Left lung (tissue), 10 donors: ENCODE results near the gene LACRT. TPM values are rescaled to one million over a fixed set of nuclear protein-coding genes. Genes with fewer than 3 reads are reported as not detected.

Source experiments
- ATAC-seq: fragments of 200-7000 bp; cut with Tn5 transposase; one replicate; pipeline ENCODE4 v1.9.1; 2020; ENCODE audit warnings: moderate library complexity
- DNase-seq, 4 donors: peaks; one replicate each; pipeline ENCODE4 v3.0.0-alpha.2; 2013 to 2020
- H3K27ac ChIP-seq, 2 donors: fragments of 200-600 bp; sonication (generic) in 1 of 2; one replicate each; pipeline versions ENCODE4 v1.5.0 to v1.8.0; 2020 to 2021
- H3K27me3 ChIP-seq, 2 donors: fragments of 200-600 bp; sonication (generic) in 1 of 2; one replicate each; pipeline versions ENCODE4 v1.5.0 to v1.8.0; 2020 to 2021
- H3K36me3 ChIP-seq, 2 donors: fragments of 200-600 bp; sonication (generic) in 1 of 2; one replicate each; pipeline versions ENCODE4 v1.5.0 to v1.8.0; 2020 to 2021
- H3K4me1 ChIP-seq, 2 donors: fragments of 200-600 bp; one replicate each; pipeline ENCODE4 v1.8.0; 2021
- H3K4me3 ChIP-seq, 2 donors: fragments of 200-600 bp; sonication (generic) in 1 of 2; one replicate each; pipeline versions ENCODE4 v1.5.0 to v1.8.0; 2020 to 2021; ENCODE audit warnings: mild to moderate bottlenecking in 1 of 2
- H3K9me3 ChIP-seq, 2 donors: fragments of 200-600 bp; sonication (generic) in 1 of 2; one replicate each; pipeline versions ENCODE4 v1.5.0 to v1.8.0; 2020 to 2021
- intact Hi-C, 2 donors: fragments of 100-400 bp; cut with DNase I; formaldehyde crosslinking; loops; one replicate each; pipeline versions ENCODE4 v1.11.2 to v1.14.2; 2022
- polyA plus RNA-seq, 6 donors: library from polyadenylated mRNA; unstranded; fragments of 120-200 nt; gene quantifications; one replicate each; pipeline ENCODE4 v1.2.1, GENCODE V29; 2013; ENCODE audit not compliant: insufficient read length in 6 of 6
- total RNA-seq, 2 donors: library from RNA; stranded (reverse); fragmentation: NEBNext Ultra II Directional; extraction: Animal tissue kit (Norgen Biotek cat#: 25700); gene quantifications; one replicate each; pipeline ENCODE4 v1.2.1, GENCODE V29; 2021
- TF ChIP-seq, protein P1 (sequence below), 2 donors: fragments of 200-600 bp; sonication (generic) in 1 of 2; IDR thresholded peaks; one replicate each; pipeline versions ENCODE4 v1.5.0 to v1.8.0; 2021; ENCODE audit warnings: antibody characterized with exemption in 2 of 2
- donor health status: DM: no; HTN: yes; CAD: no.
- donor health status: DM: no; HTN: no; CAD: no.

The LACRT gene
- total and polyA plus RNA-seq, 8 donors, result not detected

DNA sequence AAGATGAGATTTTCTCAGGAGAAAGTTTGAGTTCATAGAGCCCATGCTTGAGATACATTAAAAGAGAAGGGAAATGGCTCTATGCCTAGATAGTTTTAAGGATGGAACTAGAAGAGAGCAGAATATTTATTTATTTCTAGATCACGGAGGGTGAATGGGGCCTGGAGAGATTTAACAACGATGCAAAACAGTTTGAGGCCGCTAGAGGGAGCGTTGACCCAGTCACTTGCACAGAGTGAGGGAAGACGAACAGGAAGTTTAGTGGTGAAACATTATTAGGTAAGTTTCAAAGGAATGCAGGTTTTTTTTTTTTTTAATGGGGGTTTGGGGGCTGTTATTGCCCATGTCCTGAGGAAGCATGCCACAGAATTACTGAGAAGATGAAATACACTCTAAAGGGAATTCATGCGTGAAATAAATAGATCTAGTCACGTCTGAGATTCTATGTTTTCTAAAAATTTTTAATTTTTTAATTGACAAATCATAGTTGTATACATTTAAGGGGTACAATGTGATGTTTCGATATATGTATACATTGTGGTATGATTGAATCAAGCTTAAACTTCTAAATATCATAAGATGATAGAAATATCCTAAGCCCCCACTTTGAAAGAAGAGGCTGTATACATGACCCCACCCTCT lies 31.4 kb downstream of the LACRT start:
- ATAC-seq (peak; percentile 95), DNase-seq (peak in 2 of 4 donors; percentile 34 to 61)
- intact Hi-C loops, result no loop called here
- peaks cover 0 to 8% of the 10 kb centered on the region in 2 donors for H3K27me3 ChIP-seq
- H3K4me3 ChIP-seq, result no peak overlapping the region
- TF ChIP-seq, protein P1, sequence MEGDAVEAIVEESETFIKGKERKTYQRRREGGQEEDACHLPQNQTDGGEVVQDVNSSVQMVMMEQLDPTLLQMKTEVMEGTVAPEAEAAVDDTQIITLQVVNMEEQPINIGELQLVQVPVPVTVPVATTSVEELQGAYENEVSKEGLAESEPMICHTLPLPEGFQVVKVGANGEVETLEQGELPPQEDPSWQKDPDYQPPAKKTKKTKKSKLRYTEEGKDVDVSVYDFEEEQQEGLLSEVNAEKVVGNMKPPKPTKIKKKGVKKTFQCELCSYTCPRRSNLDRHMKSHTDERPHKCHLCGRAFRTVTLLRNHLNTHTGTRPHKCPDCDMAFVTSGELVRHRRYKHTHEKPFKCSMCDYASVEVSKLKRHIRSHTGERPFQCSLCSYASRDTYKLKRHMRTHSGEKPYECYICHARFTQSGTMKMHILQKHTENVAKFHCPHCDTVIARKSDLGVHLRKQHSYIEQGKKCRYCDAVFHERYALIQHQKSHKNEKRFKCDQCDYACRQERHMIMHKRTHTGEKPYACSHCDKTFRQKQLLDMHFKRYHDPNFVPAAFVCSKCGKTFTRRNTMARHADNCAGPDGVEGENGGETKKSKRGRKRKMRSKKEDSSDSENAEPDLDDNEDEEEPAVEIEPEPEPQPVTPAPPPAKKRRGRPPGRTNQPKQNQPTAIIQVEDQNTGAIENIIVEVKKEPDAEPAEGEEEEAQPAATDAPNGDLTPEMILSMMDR (IDR thresholded peaks at IDR 0.05), result peak; percentile 68 to 69
- no peaks in the 10 kb centered on the region for H3K36me3 ChIP-seq
- no peaks in the 10 kb centered on the region for H3K9me3 ChIP-seq
- no peak overlapping the region for H3K27ac ChIP-seq
- H3K4me1 ChIP-seq, result no peaks in the 10 kb centered on the region

DNA sequence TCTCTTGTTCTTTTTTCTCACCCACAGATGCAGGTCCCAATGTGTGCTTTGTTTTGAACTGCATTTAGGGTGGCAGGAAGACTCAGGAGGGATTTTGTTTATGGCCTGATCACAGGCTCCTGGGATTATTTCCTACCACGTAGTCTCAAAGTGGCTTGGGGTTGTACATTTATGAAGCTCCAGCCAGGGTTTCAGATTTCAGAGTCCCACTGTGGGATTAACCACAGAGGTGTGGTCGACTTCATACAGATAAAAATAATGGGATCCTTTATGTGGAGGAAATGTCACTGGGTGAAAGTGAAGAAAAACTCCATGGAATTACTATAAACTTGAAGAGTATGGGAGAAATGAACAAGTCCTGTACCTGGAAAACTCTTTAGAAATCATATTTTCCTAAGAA lies 32.0 kb downstream of the LACRT start:
- intact Hi-C loops, result no loop called here
- Histone ChIP-seq H3K4me1 (no peaks in the 10 kb centered on the region), H3K9me3 (no peaks in the 10 kb centered on the region), H3K36me3 (no peaks in the 10 kb centered on the region), H3K27ac (no peak overlapping the region), H3K4me3 (no peak overlapping the region), H3K27me3 (peaks cover 0 to 4% of the 10 kb centered on the region in 2 donors)
- DNase-seq, result no peak
- ATAC-seq, result no peak
- TF ChIP-seq, protein P1 (IDR thresholded peaks at IDR 0.05), result no peak

DNA sequence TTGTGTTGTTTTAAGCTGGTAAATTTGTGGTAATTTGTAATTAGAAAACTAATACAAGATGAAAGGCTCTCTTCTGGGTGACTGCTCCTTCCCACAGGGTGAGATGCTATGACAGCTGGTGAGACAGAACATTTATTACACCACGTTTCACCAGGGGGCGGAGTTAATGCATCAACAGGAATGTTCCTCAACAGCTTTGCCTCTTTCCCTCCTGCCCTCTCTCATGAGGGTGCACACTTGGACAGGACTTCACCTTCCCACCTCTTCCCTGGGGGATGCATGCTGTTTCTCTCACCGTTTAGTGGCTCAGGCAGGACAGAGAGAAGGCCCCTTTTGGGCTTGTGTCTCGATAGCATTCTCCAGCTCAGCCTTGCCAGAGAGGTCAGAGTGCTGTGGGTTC lies 32.9 kb downstream of the LACRT start:
- H3K36me3 ChIP-seq, result no peaks in the 10 kb centered on the region
- DNase-seq, result no peak
- peaks cover 0 to 8% of the 10 kb centered on the region in 2 donors for H3K27me3 ChIP-seq
- H3K9me3 ChIP-seq, result no peaks in the 10 kb centered on the region
- no peak overlapping the region for H3K4me3 ChIP-seq
- H3K4me1 ChIP-seq, result no peaks in the 10 kb centered on the region
- ATAC-seq, result no peak
- intact Hi-C loops, result no loop called here
- H3K27ac ChIP-seq, result no peak overlapping the region
- TF ChIP-seq, protein P1 (IDR thresholded peaks at IDR 0.05), result no peak

DNA sequence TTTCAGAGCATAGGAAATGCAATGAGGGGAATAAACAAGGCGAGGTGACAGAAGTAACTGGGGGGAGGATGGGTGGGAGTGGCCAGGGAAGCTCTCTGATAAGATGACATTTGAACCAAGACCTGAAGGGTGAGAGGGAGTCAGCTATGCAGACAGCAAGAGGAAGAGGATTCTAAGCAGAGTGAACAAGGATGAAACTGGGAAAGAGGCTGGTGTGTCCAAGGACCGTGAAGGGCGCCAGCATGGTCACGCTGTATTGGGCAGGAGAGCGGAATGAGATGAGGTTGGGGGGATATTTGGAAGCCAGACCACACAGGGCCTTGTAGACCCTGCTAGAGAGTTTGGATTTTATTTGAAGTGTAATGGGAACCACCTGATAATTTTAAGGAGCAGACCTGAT lies 35.7 kb downstream of the LACRT start:
- ATAC-seq, result no peak
- intact Hi-C loops, result no loop called here
- no peak overlapping the region for H3K27ac ChIP-seq

DNA sequence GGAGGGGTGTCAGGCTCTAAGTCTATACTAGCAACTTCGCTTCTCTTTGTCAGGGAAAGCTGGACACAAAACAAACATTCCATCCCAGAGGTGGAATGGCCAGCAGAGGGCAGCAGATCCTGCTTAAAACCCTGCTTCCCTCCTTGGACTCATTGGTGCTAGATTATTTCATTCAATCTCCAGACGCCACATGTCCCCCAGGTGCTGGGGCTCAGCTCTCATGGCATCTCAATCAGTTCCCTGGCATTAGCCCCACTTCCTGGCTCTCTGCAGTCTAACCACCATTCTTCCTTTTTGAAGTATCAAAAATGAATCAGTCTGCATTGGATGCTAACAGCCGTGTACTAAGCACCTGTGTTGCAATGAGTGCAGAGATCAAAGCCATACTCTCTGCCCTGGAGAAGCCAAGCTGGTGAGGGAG lies 38.2 kb downstream of the LACRT start:
- ATAC-seq (peak; percentile 92), DNase-seq (peak in 3 of 4 donors; percentile 41 to 72 (median 42))
- peaks cover 0 to 26% of the 10 kb centered on the region in 2 donors for H3K27me3 ChIP-seq
- TF ChIP-seq, protein P1 (IDR thresholded peaks at IDR 0.05), result peak; percentile 75 to 80
- intact Hi-C loops, result no loop called here
- no peak overlapping the region for H3K27ac ChIP-seq
- H3K9me3 ChIP-seq, result no peaks in the 10 kb centered on the region
- H3K4me3 ChIP-seq, result no peak overlapping the region
- H3K36me3 ChIP-seq, result no peaks in the 10 kb centered on the region
- no peaks in the 10 kb centered on the region for H3K4me1 ChIP-seq

More for the DNA sequence above, 35.7 kb downstream of the LACRT start:
- H3K27me3 ChIP-seq, result peaks cover 0 to 16% of the 10 kb centered on the region in 2 donors
- no peaks in the 10 kb centered on the region for H3K4me1 ChIP-seq
- H3K36me3 ChIP-seq, result no peaks in the 10 kb centered on the region
- H3K4me3 ChIP-seq, result no peak overlapping the region
- H3K9me3 ChIP-seq, result no peaks in the 10 kb centered on the region
- DNase-seq, result no peak
- TF ChIP-seq, protein P1 (IDR thresholded peaks at IDR 0.05), result no peak
